Right lobe of liver (tissue), 4 donors: ENCODE data around the gene DHRS13.

Experiments
- CTCF ChIP-seq, 4 donors: fragments of 200-600 bp in 3 of 4; fragments of 450-650 bp in 1 of 4; IDR thresholded peaks; one replicate each; pipeline versions ENCODE4 v1.5.1 to v1.8.0; 2016 to 2022; ENCODE audit warnings: antibody characterized with exemption in 4 of 4, mild to moderate bottlenecking in 2 of 4
- POLR2A ChIP-seq: fragments of 450-650 bp; IDR thresholded peaks from one replicate; pipeline ENCODE4 v1.6.1; 2017; ENCODE audit warnings: antibody characterized with exemption, mild to moderate bottlenecking
- donor health status: DM: no; HTN: no; CAD: no.
- donor health status: DM: no; HTN: no; CAD: no.
- donor health status: DM: no; HTN: yes; CAD: no.

GRCh38 chr17:28942925-28943324, 40.0 kb upstream of the DHRS13 start:
- TF ChIP-seq CTCF (IDR thresholded peaks at IDR 0.05) = no peak
- TF ChIP-seq POLR2A = no peak
